ENCODE measurements around the gene STX8. TPM values are rescaled to one million over a fixed set of nuclear protein-coding genes. Genes with fewer than 3 reads are reported as not detected.

Gene STX8
- total and polyA plus RNA-seq, 4 donors: 14.7 to 39.5 (median 28.7) TPM

- no peak for DNase-seq (ENCODE audit: low spot score)
- Histone ChIP-seq H3K4me1 (ENCODE audit: control insufficient read depth in 4 of 4, insufficient read depth in 4 of 4, low read length in 3 of 4) (no peaks in the 10 kb centered on the region), H3K9me3 (ENCODE audit: control insufficient read depth in 4 of 4, low read length in 3 of 4) (no peaks in the 10 kb centered on the region), H3K9ac (ENCODE audit: low read depth in 1 of 2, low read length in 2 of 2) (no peak overlapping the region), H3K4me3 (ENCODE audit: low read depth in 1 of 3, low read length in 3 of 3) (no peak overlapping the region), H3K27me3 (ENCODE audit: control insufficient read depth in 4 of 4, insufficient read depth in 4 of 4, low read length in 3 of 4) (no peaks in the 10 kb centered on the region), H3K36me3 (ENCODE audit: control insufficient read depth in 4 of 4, insufficient read depth in 3 of 4, low read depth in 1 of 4, low read length in 3 of 4) (no peaks in the 10 kb centered on the region), H3K27ac (ENCODE audit: low read depth in 1 of 2, low read length in 2 of 2) (no peak overlapping the region)
- TF ChIP-seq ATF3 (IDR thresholded peaks at IDR 0.05) (no peak), NR2F2 (IDR thresholded peaks at IDR 0.05) (peak; percentile 44)
- 85% methylated on average over 4 of the region's 4 CpGs for WGBS
These were observed 129.1 kb downstream of the STX8 start for GRCh38 chr17:9446528-9446927.

- H3K27me3 ChIP-seq (ENCODE audit: control insufficient read depth in 4 of 4, insufficient read depth in 4 of 4, low read length in 3 of 4): no peaks in the 10 kb centered on the region
- DNase-seq (ENCODE audit: low spot score): no peak
- no peaks in the 10 kb centered on the region for H3K9me3 ChIP-seq (ENCODE audit: control insufficient read depth in 4 of 4, low read length in 3 of 4)
- no peak overlapping the region for H3K27ac ChIP-seq (ENCODE audit: low read depth in 1 of 2, low read length in 2 of 2)
- no peak overlapping the region for H3K4me3 ChIP-seq (ENCODE audit: low read depth in 1 of 3, low read length in 3 of 3)
- TF ChIP-seq HNF4A (conservative IDR thresholded peaks at IDR 0.05): no peak
- TF ChIP-seq TAF1 (conservative IDR thresholded peaks at IDR 0.05): no peak
- TF ChIP-seq REST (IDR thresholded peaks at IDR 0.05): no peak
- TF ChIP-seq MAX (IDR thresholded peaks at IDR 0.05): no peak
- no peak for TF ChIP-seq ZBTB33 (IDR thresholded peaks at IDR 0.05)
- no peaks in the 10 kb centered on the region for H3K36me3 ChIP-seq (ENCODE audit: control insufficient read depth in 4 of 4, insufficient read depth in 3 of 4, low read depth in 1 of 4, low read length in 3 of 4)
- H3K4me1 ChIP-seq (ENCODE audit: control insufficient read depth in 4 of 4, insufficient read depth in 4 of 4, low read length in 3 of 4): no peaks in the 10 kb centered on the region
- 96% methylated on average over 7 of the region's 7 CpGs for WGBS
- H3K9ac ChIP-seq (ENCODE audit: low read depth in 1 of 2, low read length in 2 of 2): no peak overlapping the region
These were observed 130.2 kb downstream of the STX8 start for GRCh38 chr17:9445424-9445823.

- TF ChIP-seq ZBTB33 (IDR thresholded peaks at IDR 0.05): no peak
- TF ChIP-seq YY1 (IDR thresholded peaks at IDR 0.05): no peak
- TF ChIP-seq REST (IDR thresholded peaks at IDR 0.05): no peak
- no peak for TF ChIP-seq SP1 (IDR thresholded peaks at IDR 0.05)
- no peak for TF ChIP-seq HNF4A (conservative IDR thresholded peaks at IDR 0.05)
- no peak for TF ChIP-seq NR2F2 (IDR thresholded peaks at IDR 0.05)
- no peak for TF ChIP-seq JUND (IDR thresholded peaks at IDR 0.05)
- no peak for TF ChIP-seq ATF3 (IDR thresholded peaks at IDR 0.05)
- Histone ChIP-seq H3K9me3 (ENCODE audit: control insufficient read depth in 4 of 4, low read length in 3 of 4) (no peaks in the 10 kb centered on the region), H3K27ac (ENCODE audit: low read depth in 1 of 2, low read length in 2 of 2) (no peak overlapping the region), H3K27me3 (ENCODE audit: control insufficient read depth in 4 of 4, insufficient read depth in 4 of 4, low read length in 3 of 4) (no peaks in the 10 kb centered on the region), H3K4me1 (ENCODE audit: control insufficient read depth in 4 of 4, insufficient read depth in 4 of 4, low read length in 3 of 4) (no peaks in the 10 kb centered on the region), H3K4me3 (ENCODE audit: low read depth in 1 of 3, low read length in 3 of 3) (no peak overlapping the region), H3K36me3 (ENCODE audit: control insufficient read depth in 4 of 4, insufficient read depth in 3 of 4, low read depth in 1 of 4, low read length in 3 of 4) (no peaks in the 10 kb centered on the region), H3K9ac (ENCODE audit: low read depth in 1 of 2, low read length in 2 of 2) (no peak overlapping the region)
- 72% methylated on average over 5 of the region's 5 CpGs for WGBS
- DNase-seq (ENCODE audit: low spot score): no peak
These were observed 130.9 kb downstream of the STX8 start for GRCh38 chr17:9444687-9445086.

Data from liver (tissue), 9 donors.